Renal cortex interstitium (tissue), 11 donors: ENCODE results near the gene PTK7. TPM values are rescaled to one million over a fixed set of nuclear protein-coding genes. Genes with fewer than 3 reads are reported as not detected.
A peak's percentile ranks its signal among the peaks of the same experiment; 100 is the strongest.
"Not testable (repeated sequence)": the region's sequence is repeated elsewhere in the genome, so short reads cannot be mapped to it uniquely, and the experiment has no call there.

Experiments used
- DNase-seq, 11 donors: peaks; one replicate each; pipeline ENCODE4 v3.0.0-alpha.2; 2013; ENCODE audit warnings: low read depth in 9 of 11, low spot score in 4 of 11; ENCODE audit errors: extremely low read depth in 1 of 11
- polyA plus RNA-seq, 3 donors: library from polyadenylated mRNA; unstranded; fragments of 120-200 nt; gene quantifications; one replicate each; pipeline ENCODE4 v1.2.1, GENCODE V29; 2013; ENCODE audit not compliant: insufficient read length in 3 of 3

The PTK7 gene
- polyA plus RNA-seq, 3 donors = 217 to 274 (median 239) TPM

DNA sequence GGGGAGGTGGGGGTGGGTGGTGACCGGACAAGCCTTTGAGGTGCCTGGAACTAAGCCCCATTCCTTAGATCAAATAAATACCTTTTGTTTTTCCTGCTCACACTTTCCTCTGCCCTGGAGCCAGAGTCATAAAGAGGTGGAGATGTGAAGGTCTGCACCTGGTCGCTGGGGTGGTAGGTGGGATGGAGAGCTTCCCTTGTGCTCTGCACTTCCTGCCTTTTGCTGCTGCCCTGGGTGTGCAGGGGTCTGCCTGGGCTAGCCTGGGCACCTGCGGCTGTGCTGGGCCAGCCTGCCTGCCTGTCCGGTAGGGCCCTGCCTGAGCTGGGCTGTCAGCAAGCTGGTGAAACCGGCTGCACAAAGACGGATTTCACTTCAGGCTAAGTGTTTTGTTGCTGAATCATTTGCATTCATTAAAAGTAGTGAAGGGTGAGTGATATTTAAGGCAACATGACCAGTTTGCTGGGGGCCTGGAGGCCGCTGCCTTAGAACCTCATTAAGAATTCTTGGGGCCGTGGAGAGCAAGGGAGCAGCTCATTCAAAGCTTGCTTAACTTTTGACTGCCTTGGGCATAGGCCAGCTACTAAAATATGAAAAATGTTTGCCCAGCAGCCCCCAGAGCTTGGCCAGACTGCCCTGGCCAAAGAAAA lies 20.5 kb downstream of the PTK7 start:
- DNase-seq = no peak

DNA sequence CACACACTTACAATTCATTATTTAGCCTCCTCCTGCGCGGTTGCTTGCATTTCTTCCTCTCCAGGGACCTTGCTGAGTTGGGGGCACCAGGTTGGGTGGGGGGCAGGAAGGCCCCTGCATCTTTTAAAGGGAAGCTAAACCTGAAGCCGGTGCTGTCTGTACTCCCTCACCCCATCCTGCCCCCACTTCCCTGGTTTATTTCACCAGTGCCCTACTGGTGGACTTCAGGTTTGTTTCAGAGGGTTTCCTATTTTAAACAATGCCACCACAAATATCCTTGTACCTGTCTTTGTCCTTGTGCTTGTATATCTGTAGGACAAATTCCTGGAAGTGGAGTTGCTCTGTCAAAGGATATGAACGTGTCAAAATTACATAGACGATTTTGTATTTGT lies 21.0 kb downstream of the PTK7 start:
- DNase-seq = no peak

DNA sequence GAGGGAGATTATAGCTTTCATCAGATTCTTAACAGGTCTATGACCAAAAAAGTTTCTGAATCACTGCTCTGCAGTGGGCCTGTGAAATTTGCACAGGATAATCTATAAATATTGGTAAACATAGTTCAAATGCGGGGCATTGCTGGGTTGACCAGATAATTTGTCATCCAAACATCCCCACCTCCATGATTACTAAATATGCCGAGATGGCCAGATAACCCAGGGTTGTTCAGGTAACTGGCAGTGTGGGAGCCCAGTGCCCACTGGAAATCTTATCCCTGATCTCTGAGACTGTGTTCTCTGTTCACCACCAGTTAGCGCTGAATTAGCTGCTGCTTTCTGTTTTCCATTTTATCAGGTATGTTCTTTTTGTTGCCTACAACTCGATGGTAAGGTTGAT lies 21.4 kb downstream of the PTK7 start:
- DNase-seq = no peak

DNA sequence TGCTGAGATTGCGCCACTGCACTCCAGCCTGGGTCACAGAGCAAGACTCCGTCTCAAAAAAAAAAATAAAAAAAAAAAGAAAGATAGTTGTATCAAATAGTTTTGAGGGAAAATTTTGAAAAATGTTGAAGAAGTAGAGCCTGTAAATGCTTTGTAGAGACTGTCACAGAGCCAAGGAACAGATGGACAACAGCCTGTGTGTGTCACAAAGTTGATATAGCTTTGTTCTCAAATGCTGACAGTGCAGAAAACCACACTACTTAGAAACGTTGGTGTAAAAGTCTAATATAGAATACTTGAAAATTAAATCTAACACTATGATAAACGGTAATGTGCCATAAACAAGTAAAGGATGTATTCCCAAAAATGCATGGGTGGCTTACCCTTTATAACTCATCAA lies 25.4 kb downstream of the PTK7 start:
- DNase-seq = peak in 2 of 11 donors; percentile 70 to 73

DNA sequence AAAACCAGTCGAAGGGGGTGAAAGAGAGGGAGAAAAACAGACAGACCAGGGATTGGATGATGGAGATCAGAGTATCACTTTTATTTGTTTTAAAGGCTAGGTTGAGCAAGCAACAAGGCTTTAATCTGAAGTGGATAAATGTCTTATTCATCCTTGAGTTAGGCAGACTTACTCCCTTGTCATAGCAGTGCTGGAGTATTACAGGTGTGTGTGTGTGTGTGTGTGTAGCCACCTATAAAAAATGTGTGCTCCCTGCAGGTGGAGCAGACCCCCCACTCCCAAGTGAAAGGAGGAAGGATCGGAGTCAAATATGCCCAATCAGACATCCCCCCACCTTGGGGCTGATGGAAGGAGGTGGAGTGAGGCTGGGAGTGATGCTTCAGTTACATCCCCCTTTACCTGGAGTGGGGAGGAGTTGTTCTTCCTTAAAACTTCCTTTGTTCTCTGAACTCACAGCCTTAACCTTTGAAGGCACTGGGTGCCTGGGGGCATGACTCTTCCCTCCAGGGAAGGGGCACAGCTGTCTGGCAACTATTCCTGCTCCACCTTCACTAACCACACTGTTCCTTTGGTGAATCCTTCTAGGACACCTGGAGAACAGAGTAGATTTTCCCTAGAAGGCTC lies 27.3 kb downstream of the PTK7 start:
- no peak for DNase-seq

DNA sequence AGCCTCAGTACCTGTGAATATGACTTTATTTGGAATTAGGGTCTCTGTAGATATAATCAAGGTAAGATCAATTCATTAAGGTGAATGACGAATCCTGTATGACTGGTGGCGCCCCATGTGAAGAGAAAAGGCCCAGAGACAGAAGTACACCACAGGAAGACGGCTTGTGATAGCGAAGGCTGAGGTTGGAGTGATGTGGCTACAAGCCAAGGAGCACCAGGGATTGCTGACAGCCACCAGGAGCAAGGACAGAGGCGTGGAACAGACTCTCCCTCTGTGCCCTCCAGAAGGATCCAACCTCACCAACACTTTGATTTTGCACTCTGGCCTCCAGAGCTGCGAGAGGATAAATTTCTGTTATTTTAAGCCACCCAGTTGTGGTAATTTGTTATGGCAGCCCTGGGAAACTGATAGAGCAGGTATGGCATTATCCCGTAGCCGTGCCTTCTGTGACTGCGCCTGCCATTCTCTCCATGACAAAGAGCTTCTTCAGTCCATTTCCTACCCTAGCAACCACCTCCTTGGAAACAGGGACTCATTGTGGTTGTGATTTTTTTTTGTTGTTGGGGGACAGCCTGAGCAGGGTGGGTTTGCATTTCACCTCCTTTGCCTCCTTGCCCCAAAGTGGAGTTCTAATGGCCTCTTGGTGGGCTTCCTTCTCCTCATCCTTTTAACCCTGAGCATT lies 29.6 kb downstream of the PTK7 start:
- no peak for DNase-seq

DNA sequence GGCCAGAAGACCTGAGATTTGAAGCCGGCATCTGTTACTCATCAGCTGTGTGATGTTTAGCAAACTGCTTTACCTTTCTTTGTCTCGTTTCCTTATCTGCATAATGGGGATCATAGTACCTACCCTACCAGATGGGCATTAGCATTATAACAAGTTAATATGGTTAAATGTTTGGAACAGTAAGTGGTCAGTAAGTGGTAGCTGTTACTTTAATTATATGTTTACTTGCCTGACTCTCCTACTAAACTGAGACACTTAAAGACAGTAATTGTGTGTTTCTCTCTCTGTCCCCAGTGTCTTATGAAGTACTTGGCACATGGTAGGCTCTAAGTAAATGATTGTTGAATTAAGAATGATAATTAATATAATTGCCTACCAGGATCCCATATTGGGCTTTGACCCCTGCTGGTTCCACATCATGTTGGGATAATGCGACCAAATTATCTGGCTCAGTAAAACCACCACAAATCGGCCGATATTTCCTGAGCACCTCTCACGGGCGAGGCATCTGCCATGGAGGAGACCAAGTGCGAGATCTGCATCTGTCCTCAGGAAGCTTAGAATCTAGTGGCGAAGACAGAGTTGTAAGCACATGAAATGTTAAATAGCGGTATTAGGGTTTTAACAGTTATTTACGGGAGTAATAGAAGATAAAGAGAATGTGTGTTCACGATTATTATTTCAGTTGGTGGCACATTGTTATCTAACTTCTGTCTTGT lies 31.4 kb downstream of the PTK7 start:
- no peak for DNase-seq

DNA sequence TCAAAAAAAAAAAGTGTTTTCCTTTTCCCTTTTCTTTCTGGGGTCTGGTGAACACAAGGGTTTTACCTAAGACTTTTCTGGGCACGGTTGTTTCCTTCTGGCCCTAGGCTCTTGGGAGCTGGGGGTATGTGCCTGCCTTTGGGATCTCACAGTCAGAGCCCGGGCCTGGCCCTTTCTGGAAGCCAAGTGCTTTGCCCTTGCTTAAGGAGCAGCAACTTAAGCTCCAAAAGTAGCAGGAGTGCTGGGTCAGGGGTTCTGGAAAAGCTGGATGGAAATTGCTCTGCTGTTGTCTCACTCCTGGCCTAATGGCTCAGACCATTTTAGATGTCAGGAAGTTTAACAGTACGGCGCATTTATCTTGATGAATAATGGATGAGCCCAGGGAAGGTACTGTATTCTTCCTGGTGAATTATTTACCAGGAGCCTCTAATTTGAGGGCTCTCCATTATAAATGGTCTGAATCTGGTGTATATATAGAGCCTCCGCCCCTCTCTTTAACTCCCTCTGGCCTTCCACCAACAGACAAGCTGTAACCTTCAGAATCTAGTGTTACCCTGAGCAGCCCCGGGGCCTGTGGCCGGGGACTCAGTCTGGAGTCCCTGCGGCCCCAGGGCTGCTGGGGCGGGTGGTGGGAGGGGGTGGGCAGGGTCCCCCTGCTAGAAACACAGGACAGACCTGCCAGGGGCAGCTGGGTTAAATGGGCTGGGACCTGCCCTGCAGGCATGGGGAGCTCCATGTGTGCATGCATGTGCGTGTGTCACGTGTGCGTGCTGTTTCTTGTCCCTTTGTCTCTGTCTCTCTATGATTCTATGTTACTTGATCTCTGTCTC lies 37.5 kb downstream of the PTK7 start:
- peak in 1 of 11 donors; percentile 46 for DNase-seq

DNA sequence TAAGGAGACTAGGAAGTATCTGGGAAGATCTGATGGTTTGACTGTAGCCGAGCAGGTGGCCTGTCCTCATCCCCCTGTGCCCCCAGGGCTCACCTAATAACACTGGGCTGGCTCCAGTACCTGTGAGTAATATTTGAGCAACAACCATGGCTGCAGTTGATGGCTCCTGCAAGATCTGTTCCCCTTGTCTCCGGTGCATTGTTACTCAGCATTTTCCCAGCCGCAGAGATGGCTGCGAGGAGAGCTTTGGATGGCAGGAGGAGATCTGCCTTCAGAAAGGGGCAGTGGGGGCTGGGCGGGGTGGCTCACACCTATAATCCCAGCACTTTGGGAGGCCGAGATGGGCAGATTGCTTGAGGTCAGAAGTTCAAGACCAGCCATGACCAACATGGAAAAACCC lies 39.3 kb downstream of the PTK7 start:
- DNase-seq = no peak

DNA sequence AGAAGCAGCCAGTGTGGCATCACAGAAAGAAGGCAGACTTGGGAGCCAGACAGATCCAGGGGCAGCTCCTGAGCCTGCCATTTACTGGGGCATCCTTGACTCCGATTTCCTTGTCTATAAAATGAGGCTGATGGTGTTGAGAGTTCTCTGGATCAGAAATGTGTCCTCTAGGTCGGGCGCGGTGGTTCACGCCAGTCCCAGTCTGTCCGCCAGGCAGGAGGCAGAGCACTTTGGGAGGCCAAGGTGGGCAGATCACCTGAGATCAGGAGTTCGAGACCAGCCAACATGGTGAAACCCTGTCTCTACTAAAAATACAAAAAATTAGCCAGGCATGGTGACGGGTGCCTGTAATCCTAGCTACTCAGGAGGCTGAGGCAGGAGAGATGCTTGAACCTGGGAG lies 41.4 kb downstream of the PTK7 start:
- DNase-seq = not testable (repeated sequence)

DNA sequence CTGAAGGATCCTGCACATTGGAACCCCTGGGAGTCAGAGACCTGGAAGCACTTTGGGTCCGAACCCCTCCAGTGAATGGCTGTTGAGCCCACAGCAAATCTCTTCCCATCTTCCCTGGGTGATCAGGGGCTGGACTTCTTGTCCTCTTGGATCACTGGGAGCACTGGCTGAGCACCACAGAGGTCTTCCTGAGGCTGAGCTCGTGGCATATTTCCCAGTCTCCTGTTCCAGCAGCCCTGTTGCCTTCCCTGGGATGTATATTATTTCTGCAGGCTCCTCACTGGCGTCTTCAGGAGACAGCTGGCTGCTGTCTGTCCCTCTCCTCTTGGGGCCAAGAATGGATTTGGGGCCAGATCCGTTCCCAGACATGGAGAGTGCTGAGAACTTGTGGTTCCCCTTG lies 43.4 kb downstream of the PTK7 start:
- DNase-seq = no peak

DNA sequence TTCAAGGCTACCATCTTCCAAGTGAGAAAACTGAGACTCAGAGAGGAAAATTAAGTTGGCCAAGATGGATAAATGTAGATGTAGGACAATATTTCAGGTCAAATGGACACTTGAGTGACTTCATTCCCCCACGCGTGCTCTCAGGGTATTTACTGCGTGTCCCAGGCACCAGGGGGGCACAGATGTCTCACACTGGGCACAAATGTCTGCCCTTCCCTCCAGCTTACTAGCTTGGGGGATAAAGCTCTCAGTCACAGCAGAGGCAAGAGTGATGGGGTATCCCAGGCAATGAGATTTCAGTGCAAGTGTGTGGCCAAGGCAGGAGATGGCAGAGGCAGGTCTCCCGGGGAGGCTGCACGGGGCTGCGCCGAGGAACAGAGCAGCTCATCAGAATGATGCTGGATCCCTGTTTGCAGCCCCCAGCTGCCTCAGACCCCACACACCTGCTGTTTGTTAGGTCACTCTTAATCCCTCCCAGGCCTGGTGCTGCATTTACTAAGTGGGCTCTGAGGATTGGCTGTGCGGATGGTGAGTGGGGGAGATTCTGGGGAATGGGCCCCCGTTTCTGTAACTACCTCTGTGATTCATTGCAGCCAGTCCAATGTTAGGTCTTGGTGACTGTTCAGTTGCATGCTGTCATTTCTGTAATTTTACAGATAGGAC lies 44.1 kb downstream of the PTK7 start:
- DNase-seq = no peak

DNA sequence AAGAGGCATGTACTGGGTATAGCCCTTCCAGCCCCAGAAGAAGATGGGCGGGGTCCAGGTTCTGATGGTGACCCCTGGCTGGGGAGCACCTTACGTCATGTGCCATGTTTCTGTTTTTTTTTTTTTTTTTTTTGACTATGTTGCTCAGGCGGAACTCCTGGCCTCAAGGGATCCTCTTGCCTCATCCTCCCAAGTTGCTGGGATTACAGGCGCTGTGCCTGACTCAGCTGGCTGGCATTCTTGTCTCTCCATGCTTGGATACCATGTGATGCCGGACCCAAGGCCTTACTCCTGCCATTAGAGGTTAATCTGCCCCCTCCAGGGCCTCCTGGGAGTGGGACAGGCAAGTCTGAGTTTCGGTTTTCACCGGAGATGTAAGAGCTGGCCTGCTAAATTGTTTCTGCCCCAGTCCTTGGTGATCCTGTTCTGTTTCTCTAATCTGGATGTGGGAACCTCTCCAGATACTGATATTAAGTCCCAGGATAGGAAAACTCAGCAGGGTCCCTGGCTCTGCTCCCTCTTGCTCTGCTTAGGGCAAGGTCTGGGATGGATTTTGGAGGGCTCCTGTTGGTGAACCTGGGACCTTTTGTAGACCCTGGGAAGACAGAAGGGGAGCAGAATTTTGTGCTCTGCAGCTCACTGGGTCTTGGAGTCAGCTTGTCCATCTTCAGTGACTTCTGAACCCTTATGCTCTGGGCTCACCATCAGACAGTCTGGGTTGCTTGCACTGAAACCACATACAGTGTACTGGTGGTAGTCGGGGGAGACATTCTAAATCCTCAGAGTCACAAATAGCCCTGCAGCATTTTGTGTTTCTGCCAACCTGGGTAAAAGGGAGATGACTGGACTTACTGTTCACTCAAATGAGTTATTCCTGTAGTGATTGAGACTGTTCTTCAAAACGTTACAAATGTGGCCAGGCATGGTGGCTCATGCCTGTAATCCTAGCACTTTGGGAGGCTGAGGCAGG lies 45.1 kb downstream of the PTK7 start:
- no peak for DNase-seq

DNA sequence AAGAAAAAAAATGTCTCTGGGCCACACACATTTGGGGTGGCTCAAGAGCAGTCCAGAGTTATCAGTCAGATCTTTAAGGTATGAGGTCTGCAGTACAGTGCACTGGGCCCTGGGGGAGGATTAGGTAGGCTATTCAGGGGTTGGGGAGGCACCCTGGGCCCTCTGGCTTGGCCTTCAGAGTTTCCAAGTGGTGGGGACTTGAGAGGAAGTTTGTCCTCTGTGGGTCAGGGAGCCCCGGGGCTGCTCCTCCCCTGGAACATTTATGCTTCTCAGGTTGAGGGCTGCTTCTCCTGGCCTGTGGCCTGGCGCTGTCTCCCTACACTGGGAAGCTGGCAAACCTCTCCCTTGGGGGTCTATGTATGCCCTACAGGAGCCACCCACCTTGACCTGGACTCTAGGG lies 46.0 kb downstream of the PTK7 start:
- no peak for DNase-seq

DNA sequence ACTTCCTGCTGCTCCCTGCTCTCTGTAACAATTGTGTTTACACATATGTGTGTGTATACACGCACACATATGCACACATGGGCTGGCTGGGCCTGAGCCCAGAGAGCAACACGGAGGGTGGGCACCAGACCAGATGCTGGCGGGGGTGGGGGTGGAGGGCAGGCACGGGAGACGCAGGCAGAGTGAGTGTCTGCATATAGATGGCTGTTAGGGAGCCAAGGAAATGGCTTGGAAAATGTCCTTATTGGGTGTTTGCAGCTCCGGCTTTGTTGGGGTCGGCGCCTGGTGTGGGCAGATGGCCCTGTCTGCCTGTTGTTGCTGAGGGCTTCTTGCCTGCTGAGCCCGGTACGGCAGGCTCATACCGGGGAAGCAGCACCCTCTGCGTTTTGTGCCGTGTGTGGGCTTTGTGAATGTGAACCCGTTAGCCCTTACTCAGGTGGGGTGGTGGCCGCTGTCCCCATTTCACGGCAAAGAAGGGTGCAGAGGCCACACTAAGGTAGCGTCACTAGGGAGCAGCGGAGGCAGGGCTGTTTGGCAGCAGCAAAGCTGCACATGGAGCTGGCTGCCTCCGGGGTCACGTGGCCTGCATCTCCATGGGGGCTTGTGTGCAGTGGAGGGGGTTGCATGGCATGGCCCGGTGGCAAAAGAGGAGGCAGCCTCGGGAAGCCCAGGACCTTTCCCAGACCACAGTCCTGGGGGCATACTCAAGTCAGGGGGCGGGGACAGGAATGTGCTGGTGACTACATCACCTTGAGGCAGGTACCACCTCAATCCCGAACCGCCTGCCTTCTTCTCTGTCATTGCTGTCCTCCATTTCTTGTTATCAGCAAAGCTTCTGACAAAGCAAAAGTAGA lies 47.6 kb downstream of the PTK7 start:
- DNase-seq = no peak

DNA sequence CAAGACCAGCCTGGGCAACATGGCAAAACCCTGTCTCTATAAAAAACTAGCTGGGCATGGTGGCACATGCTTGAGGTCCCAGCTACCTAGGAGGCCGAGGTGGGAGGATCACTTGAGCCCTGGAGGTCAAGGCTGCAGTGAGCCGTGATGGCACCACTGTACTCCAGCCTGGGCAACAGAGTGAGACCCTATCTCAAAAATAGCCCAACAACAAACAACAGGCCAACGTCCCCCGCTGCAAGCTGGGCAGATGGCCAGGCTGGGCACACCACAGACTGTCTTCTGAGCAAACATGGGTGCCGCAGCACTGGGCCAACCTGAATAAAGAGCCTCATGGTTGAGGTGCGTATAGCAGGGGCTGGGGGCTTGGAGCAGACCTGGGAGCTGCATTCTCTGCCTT lies 48.4 kb downstream of the PTK7 start:
- DNase-seq = no peak

DNA sequence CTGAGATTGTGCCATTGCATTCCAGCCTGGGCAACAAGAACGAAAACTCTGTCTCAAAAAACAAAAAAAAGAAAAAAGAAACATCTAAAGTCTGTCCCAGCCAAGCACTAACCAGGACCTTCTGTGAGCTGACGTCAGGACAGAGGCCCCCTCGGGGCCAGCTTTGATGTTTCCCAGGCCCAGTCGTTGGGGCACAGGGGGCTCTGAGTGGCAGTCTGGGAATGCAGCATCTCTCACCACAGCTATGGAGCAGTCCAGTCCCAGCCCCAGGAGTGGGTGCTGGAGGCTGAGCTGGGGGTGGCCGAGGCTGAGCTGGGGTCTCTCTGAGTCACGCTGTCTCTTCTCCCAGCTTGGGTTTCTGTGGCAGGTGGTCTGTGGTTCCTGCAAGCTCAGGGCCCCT lies 49.0 kb downstream of the PTK7 start:
- DNase-seq = no peak
